Natural killer cell (primary cell): Measurements from ENCODE around the gene MARCHF4. TPM values are rescaled to one million over a fixed set of nuclear protein-coding genes. Genes with fewer than 3 reads are reported as not detected.

Source experiments
- ATAC-seq, 3 donors: fragments of 150-1000 bp in 2 of 3; fragments of 200-7000 bp in 1 of 3; cut with Tn5 transposase; 1 replicate in 1 of 3; 2 replicates in 2 of 3; pipeline ENCODE4 v1.10.0; 2021; ENCODE audit warnings: mild to moderate bottlenecking in 2 of 3, moderate library complexity in 2 of 3
- DNase-seq, 2 donors: peaks; one replicate each; pipeline versions ENCODE4 v3.0.0 to v3.0.0-alpha.2; 2013 to 2021; ENCODE audit warnings: mixed read lengths in 1 of 2
- H3K27ac ChIP-seq: one replicate; pipeline ENCODE4 v1.5.1; 2013; ENCODE audit warnings: mild to moderate bottlenecking, low read length
- H3K27me3 ChIP-seq: one replicate; pipeline ENCODE4 v1.6.1; 2013; ENCODE audit warnings: low read length; ENCODE audit not compliant: control insufficient read depth, insufficient read depth
- H3K36me3 ChIP-seq: one replicate; pipeline ENCODE4 v1.6.1; 2013; ENCODE audit warnings: low read length; ENCODE audit not compliant: control insufficient read depth, insufficient read depth
- H3K4me1 ChIP-seq: one replicate; pipeline ENCODE4 v1.6.1; 2013; ENCODE audit warnings: low read length; ENCODE audit not compliant: control insufficient read depth, insufficient read depth
- H3K4me3 ChIP-seq: one replicate; pipeline ENCODE4 v1.5.1; 2013; ENCODE audit warnings: low read length
- H3K9me3 ChIP-seq: one replicate; pipeline ENCODE4 v1.6.1; 2013; ENCODE audit warnings: low read length; ENCODE audit not compliant: control insufficient read depth, insufficient read depth
- H3K27ac Mint-ChIP-seq, 2 donors: one replicate each; pipeline ENCODE4 v1.8.0; 2022; ENCODE audit warnings: mild to moderate bottlenecking in 2 of 2, mixed read lengths in 2 of 2, moderate library complexity in 1 of 2
- H3K27me3 Mint-ChIP-seq, 2 donors: one replicate each; pipeline ENCODE4 v1.8.0; 2022; ENCODE audit warnings: low read depth in 2 of 2, mixed read lengths in 2 of 2
- H3K36me3 Mint-ChIP-seq: one replicate; pipeline ENCODE4 v1.8.0; 2022; ENCODE audit warnings: mixed read lengths
- H3K4me1 Mint-ChIP-seq, 2 donors: one replicate each; pipeline ENCODE4 v1.8.0; 2022; ENCODE audit warnings: mixed read lengths in 2 of 2
- H3K4me3 Mint-ChIP-seq: one replicate; pipeline ENCODE4 v1.8.0; 2022; ENCODE audit warnings: mild to moderate bottlenecking, moderate library complexity, mixed read lengths
- H3K9me3 Mint-ChIP-seq, 2 donors: one replicate each; pipeline ENCODE4 v1.8.0; 2022; ENCODE audit warnings: mixed read lengths in 2 of 2
- CTCF ChIP-seq: fragments of 200-600 bp; IDR thresholded peaks from one replicate; pipeline ENCODE4 v1.8.0; 2022; ENCODE audit warnings: antibody characterized with exemption
- WGBS: methylation state at CpG from one replicate; pipeline ENCODE4 v1.1.7; 2013; ENCODE audit warnings: missing lambda C conversion rate; ENCODE audit not compliant: insufficient coverage; 5-methylcytosine and 5-hydroxymethylcytosine counted together
- intact Hi-C: fragments of 100-400 bp; cut with micrococcal nuclease; formaldehyde crosslinking; loops from one replicate; pipeline ENCODE4 v1.14.2; 2022
- total RNA-seq, 4 donors: library from RNA; stranded (reverse); fragments of 120-200 nt in 1 of 4; gene quantifications; one replicate each; pipeline versions ENCODE4 v1.2.3 to v1.2.4, GENCODE V29; 2013 to 2022

MARCHF4 gene
- total RNA-seq, 3 donors from 2014 or later (not counting 1 experiment from before 2014, with no cell fraction given), result not detected

DNA sequence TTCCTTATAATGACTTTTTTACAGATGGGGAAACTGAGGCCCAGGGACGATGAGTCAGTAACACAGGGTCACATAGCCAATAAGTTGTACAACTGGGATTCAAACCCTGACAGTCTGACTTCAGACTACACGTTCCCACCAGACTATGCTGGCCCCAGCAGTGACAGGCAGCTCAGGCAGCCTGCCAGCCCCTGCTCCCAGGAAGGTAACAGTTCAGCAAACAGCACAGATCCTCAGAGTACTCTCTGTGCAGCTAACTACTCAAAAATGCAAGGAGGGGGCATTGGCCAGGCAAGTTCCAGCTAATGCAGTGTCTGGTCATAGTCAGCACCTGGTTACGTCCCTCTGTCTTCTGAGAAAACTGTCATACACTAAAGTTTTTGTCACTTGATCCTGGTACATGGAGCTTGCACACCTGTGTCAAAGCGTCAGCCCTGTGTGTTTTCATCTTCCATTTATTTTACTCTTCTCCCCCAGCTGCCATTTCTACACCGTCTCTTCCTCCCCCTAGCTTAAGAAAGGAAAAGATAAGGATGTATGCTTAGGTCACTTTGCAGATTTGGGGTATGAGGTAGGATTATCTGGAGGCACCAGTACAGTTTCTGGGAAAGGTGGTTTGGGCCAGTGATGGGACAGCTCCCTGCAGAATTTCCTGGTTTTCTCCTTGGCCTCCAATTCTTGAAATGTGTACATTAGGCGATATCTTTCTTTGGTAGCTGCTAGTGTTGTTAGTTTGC lies 44.5 kb upstream of the MARCHF4 start:
- no peak for TF ChIP-seq CTCF
- Histone ChIP-seq H3K4me3 (no peak overlapping the region), H3K27ac (no peak overlapping the region), H3K4me1 (peaks cover 27% of the 10 kb centered on the region), H3K27me3 (no peaks in the 10 kb centered on the region), H3K36me3 (peaks cover 29% of the 10 kb centered on the region), H3K9me3 (no peaks in the 10 kb centered on the region)
- Mint-ChIP-seq H3K4me1 (peaks cover 40 to 43% of the 10 kb centered on the region in 2 donors), H3K27me3 (no peaks in the 10 kb centered on the region), H3K36me3 (peaks cover 7% of the 10 kb centered on the region), H3K4me3 (no peak overlapping the region), H3K27ac (peak overlapping the region in 1 of 2 donors; percentile 71), H3K9me3 (no peaks in the 10 kb centered on the region)
- 97% methylated on average over 5 of the region's 6 CpGs for WGBS
- intact Hi-C loops, result no loop called here
- ATAC-seq, result no peak
- DNase-seq, result no peak

DNA sequence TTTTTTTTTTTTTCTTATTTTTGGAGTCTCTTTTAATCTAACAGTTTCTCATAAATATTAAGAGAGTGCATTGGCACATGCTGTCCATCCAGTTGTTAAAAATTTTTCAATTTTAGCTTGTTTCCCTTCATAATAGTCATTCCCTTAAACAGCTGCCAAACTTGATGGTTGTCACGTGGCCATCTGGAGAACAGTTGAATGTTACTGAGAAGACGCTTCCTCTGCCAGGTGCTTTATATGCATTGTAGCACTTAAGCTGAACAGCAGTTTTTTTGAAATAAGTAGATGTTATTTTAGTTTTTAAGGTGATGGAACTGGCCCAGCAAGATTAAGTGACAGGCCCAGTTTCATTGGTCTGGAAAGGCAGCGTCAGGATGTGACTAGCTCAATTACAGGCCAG lies 43.3 kb upstream of the MARCHF4 start:
- H3K9me3 Mint-ChIP-seq, result no peaks in the 10 kb centered on the region
- H3K27ac Mint-ChIP-seq, result no peak overlapping the region
- Histone ChIP-seq H3K9me3 (no peaks in the 10 kb centered on the region), H3K27me3 (no peaks in the 10 kb centered on the region), H3K4me1 (peaks cover 27% of the 10 kb centered on the region), H3K4me3 (no peak overlapping the region), H3K36me3 (peaks cover 20% of the 10 kb centered on the region), H3K27ac (no peak overlapping the region)
- H3K4me1 Mint-ChIP-seq, result peaks cover 40 to 43% of the 10 kb centered on the region in 2 donors
- intact Hi-C loops, result no loop called here
- DNase-seq (no peak), ATAC-seq (no peak)
- H3K4me3 Mint-ChIP-seq, result no peak overlapping the region
- no peak for TF ChIP-seq CTCF
- no peaks in the 10 kb centered on the region for H3K27me3 Mint-ChIP-seq
- H3K36me3 Mint-ChIP-seq, result peaks cover 7% of the 10 kb centered on the region
- WGBS, result 89% methylated on average over 3 of the region's 3 CpGs

GRCh38 chr2:216414772-216415319 lies 42.6 kb upstream of the MARCHF4 start:
- no peak overlapping the region for H3K4me3 ChIP-seq
- peaks cover 15% of the 10 kb centered on the region for H3K36me3 ChIP-seq
- H3K4me1 Mint-ChIP-seq, result peaks cover 38 to 40% of the 10 kb centered on the region in 2 donors
- H3K27me3 Mint-ChIP-seq, result no peaks in the 10 kb centered on the region
- H3K27ac ChIP-seq, result no peak overlapping the region
- H3K9me3 ChIP-seq, result no peaks in the 10 kb centered on the region
- no peak for DNase-seq
- H3K27ac Mint-ChIP-seq, result no peak overlapping the region
- H3K27me3 ChIP-seq, result no peaks in the 10 kb centered on the region
- peaks cover 27% of the 10 kb centered on the region for H3K4me1 ChIP-seq
- no peak overlapping the region for H3K4me3 Mint-ChIP-seq
- no peak for TF ChIP-seq CTCF
- peaks cover 7% of the 10 kb centered on the region for H3K36me3 Mint-ChIP-seq
- 96% methylated on average over 3 of the region's 3 CpGs for whole genome bisulfite sequencing
- no peaks in the 10 kb centered on the region for H3K9me3 Mint-ChIP-seq
- intact Hi-C loops, result no loop called here
- no peak for ATAC-seq
